ENCODE data around the gene GMPS. TPM values are rescaled to one million over a fixed set of nuclear protein-coding genes. Genes with fewer than 3 reads are reported as not detected.
"Not testable (repeated sequence)": the region's sequence is repeated elsewhere in the genome, so short reads cannot be mapped to it uniquely, and the experiment has no call there.

The GMPS gene
- total RNA-seq, 1 donor from 2014 or later = 29.2 TPM

DNA sequence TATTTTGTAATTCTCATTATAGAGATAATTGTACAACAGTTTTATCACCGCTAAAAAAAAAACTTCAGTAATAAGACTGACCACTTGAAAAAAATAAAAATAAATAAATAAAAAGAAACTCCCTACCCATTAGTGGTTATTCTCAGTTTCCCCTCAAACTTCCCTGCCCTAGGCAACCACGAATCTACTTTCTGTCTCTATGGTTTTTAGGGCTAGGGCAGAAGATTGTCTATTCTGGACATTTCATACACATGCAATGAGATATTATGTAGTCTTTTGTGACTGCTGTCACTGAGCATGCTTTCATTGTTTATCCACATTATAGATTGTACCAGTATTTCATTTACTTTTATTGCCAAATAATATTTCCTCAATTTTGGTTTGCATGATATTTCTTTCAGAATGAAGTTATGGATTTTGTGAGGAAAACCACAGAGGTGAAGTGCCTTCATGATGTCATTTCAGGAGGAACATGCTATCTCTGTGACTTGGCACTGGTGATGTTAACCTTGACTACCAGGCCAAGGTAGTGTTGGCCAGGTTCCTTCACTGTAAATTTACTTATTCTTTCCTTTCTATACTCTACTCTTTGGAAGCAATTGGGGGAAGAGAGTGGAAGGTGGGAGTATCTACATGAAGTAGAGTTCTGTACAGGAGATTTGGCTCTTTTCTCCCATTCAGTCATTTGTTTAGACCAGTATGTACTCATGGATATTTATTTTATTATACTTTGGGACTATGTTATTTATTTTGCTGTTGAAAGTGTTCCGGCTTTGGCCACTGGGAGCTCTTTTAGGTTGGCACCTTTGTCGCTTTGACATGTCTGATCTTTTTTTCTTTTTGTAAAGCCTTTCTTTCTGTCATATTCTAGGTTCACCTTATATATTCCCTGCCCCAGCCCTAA lies 86.3 kb downstream of the GMPS start:
- Histone ChIP-seq H3K4me1 (no peaks in the 10 kb centered on the region), H3K27ac (no peak overlapping the region), H3K9me3 (no peaks in the 10 kb centered on the region), H3K4me3 (no peak overlapping the region), H3K27me3 (no peaks in the 10 kb centered on the region), H3K36me3 (no peaks in the 10 kb centered on the region)
- intact Hi-C loops (cut with DNase I) = no loop called here
- no peak for TF ChIP-seq POLR2A (IDR thresholded peaks at IDR 0.05)
- TF ChIP-seq, protein P1, sequence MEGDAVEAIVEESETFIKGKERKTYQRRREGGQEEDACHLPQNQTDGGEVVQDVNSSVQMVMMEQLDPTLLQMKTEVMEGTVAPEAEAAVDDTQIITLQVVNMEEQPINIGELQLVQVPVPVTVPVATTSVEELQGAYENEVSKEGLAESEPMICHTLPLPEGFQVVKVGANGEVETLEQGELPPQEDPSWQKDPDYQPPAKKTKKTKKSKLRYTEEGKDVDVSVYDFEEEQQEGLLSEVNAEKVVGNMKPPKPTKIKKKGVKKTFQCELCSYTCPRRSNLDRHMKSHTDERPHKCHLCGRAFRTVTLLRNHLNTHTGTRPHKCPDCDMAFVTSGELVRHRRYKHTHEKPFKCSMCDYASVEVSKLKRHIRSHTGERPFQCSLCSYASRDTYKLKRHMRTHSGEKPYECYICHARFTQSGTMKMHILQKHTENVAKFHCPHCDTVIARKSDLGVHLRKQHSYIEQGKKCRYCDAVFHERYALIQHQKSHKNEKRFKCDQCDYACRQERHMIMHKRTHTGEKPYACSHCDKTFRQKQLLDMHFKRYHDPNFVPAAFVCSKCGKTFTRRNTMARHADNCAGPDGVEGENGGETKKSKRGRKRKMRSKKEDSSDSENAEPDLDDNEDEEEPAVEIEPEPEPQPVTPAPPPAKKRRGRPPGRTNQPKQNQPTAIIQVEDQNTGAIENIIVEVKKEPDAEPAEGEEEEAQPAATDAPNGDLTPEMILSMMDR (IDR thresholded peaks at IDR 0.05) = no peak
- DNase-seq (ENCODE audit: extremely low spot score in 2 of 2) = no peak

DNA sequence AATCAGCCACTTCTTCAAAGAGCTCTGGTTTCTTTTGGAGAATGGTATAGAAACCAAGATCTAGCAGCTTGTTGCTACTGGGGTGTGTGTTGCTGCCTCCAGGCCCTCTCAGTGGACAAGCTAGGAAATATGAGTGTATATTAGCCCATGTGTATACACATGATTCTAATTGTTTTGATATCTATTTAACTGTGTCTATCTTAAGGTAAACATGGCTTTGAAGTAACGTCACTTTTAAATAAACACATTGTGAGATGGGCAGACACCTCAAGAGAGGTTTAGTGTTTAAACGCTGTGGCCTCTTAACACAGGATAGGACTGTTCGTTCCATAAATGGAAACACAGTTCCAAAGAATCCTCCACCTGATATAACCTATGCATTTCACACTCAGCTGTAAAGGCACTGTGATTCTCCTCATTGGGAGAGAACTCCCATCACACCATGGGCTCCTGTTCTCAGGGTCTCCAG lies 87.0 kb downstream of the GMPS start:
- Histone ChIP-seq H3K4me1 (no peaks in the 10 kb centered on the region), H3K27ac (no peak overlapping the region), H3K4me3 (no peak overlapping the region), H3K36me3 (no peaks in the 10 kb centered on the region), H3K27me3 (no peaks in the 10 kb centered on the region), H3K9me3 (no peaks in the 10 kb centered on the region)
- TF ChIP-seq POLR2A (IDR thresholded peaks at IDR 0.05) (no peak), POLR2AphosphoS5 (IDR thresholded peaks at IDR 0.05; ENCODE audit: insufficient read depth in 1 of 2, low read depth in 1 of 2) (no peak)
- TF ChIP-seq, protein P1 (IDR thresholded peaks at IDR 0.05) = no peak
- intact Hi-C loops (cut with DNase I) = no loop called here
- DNase-seq (ENCODE audit: extremely low spot score in 2 of 2) = no peak

DNA sequence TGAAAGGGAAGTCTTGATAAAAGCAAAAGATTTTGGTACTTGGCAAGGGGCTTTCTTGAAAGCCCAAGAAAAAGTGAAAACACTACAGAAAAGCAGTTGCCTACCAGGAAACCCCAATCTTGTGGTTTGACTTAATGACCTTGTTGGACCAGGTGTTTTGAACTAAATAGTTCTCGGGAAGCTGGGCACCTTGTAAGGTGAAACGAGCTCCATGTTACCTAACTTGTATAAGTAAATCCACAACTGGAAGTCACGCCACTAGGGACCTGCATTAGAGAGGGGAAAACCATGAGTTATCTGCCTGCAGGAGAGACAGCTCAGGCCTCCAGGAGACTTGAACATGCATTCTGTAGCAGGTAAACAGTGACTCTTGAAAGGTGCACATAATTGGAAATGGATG lies 88.2 kb downstream of the GMPS start:
- DNase-seq (ENCODE audit: extremely low spot score in 2 of 2) = no peak
- intact Hi-C loops (cut with DNase I) = no loop called here
- Histone ChIP-seq H3K27me3 (no peaks in the 10 kb centered on the region), H3K36me3 (no peaks in the 10 kb centered on the region), H3K27ac (no peak overlapping the region), H3K4me1 (no peaks in the 10 kb centered on the region), H3K4me3 (no peak overlapping the region), H3K9me3 (no peaks in the 10 kb centered on the region)
- TF ChIP-seq POLR2AphosphoS5 (IDR thresholded peaks at IDR 0.05; ENCODE audit: insufficient read depth in 1 of 2, low read depth in 1 of 2) = no peak
- TF ChIP-seq POLR2A (IDR thresholded peaks at IDR 0.05) = no peak
- TF ChIP-seq, protein P1 (IDR thresholded peaks at IDR 0.05) = no peak

GRCh38 chr3:155960060-155960459 lies 89.6 kb downstream of the GMPS start:
- intact Hi-C loops (cut with DNase I) = no loop called here
- Histone ChIP-seq H3K4me3 (no peak overlapping the region), H3K27me3 (no peaks in the 10 kb centered on the region), H3K27ac (no peak overlapping the region), H3K4me1 (no peaks in the 10 kb centered on the region), H3K9me3 (no peaks in the 10 kb centered on the region), H3K36me3 (no peaks in the 10 kb centered on the region)
- TF ChIP-seq POLR2A (IDR thresholded peaks at IDR 0.05) = no peak
- no peak for TF ChIP-seq POLR2AphosphoS5 (IDR thresholded peaks at IDR 0.05; ENCODE audit: insufficient read depth in 1 of 2, low read depth in 1 of 2)
- TF ChIP-seq, protein P1 (IDR thresholded peaks at IDR 0.05) = no peak
- DNase-seq (ENCODE audit: extremely low spot score in 2 of 2) = no peak

DNA sequence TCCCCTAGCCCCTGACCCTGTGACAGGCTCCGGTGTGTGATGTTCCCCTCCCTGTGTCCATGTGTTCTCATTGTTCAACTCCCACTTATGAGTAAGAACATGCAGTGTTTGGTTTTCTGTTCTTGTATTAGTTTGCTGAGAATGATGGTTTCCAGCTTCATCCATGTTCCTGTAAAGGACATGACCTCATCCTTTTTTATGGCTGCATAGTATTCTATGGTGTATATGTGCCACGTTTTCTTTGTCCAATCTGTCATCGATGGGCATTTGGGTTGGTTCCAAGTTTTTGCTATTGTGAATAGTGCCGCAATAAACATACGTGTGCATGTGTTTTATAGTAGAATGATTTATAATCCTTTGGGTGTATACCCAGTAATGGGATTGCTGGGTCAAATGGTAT lies 90.6 kb downstream of the GMPS start:
- H3K9me3 ChIP-seq; H3K27me3 ChIP-seq; DNase-seq (ENCODE audit: extremely low spot score in 2 of 2); intact Hi-C loops (cut with DNase I); H3K4me3 ChIP-seq; H3K27ac ChIP-seq; H3K4me1 ChIP-seq; H3K36me3 ChIP-seq: not testable (repeated sequence)
